HG03521 (cell line): ENCODE measurements around the gene FARS2.

Experiments used
- ATAC-seq: cut with Tn5 transposase; IDR thresholded peaks from one replicate; pipeline ENCODE4 v1.9.1; 2021; ENCODE audit warnings: mild to moderate bottlenecking, moderate library complexity; ENCODE audit not compliant: unreplicated experiment

FARS2 gene

GRCh38 chr6:5285081-5285480, 23.8 kb downstream of the FARS2 start:
- no peak for ATAC-seq

DNA sequence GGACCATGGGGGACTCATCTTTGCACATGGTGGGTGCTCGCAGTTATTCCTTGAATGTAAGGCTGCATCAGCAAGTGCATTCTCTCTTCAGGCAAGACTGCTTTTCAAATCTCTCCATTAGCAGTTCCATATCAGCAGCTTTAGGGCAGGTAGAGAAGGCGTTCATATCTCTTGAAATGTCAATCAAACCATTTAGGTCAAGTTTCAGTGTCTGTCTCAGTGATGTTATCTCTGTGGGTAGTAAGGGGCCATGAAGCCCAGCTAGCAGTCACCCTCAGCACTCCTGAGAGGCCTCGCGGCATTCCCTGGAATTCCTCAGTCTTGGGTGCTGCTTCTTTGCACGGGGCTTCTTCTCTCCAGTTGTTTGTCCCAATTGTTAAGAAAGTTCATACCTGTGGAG, 24.2 kb downstream of the FARS2 start:
- ATAC-seq, result no peak

- no peak for ATAC-seq
Measured at GRCh38 chr6:5286780-5287179, 25.5 kb downstream of the FARS2 start.

DNA sequence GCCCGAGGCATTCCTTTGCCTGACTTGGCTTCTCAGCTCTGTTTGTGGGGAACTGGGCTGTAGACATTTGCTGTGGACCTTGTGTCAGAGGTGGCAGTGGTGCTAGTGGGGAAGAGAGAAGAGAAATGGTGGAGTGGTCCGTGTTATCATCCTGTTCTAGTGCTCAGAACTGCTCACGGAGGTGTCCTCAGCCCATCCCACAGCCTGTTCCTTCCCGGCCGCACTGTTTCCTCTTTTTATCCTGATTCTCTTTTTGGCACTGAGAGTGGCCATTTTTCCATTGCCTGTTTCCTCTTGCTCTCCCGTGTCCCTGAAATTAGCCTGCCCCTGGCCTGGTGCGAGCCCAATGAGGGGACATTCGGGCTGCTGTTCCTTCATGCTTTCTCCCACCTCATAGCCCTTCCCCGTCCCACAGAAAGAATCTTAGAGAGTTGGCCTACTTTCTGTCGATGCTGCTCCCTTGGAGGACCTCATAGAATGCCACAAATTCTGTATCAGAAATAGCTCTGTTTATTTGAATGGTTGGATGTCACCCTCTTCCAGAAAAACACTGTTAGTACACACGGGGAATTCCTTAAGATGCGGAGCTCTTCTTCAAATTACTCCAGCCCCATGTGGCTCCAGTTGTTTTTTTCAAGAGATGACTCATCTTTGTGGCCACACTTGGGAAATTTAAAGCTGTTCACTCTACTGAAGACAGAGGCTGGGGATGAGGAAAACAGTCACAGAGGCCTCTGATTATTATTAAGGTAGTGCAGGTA, 26.1 kb downstream of the FARS2 start:
- ATAC-seq, result no peak

DNA sequence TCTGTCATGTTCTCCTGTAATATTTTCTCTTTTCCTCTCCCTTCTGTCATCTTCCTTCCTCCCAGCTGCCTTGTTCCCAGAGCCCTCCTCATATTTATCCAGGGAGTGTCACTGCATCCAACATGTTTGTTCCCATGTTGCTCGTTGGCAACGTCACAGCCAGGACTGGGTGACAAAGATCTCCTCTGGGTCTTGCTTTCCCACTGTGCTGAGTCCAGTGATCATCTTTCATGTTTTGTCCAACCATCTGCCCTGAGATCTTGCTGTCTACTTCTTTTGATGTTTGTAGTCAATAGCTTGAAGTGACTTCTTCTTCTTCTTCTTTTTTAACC, 26.6 kb downstream of the FARS2 start:
- ATAC-seq, result no peak

- no peak for ATAC-seq
Measured at GRCh38 chr6:5290097-5290496, 28.8 kb downstream of the FARS2 start.

DNA sequence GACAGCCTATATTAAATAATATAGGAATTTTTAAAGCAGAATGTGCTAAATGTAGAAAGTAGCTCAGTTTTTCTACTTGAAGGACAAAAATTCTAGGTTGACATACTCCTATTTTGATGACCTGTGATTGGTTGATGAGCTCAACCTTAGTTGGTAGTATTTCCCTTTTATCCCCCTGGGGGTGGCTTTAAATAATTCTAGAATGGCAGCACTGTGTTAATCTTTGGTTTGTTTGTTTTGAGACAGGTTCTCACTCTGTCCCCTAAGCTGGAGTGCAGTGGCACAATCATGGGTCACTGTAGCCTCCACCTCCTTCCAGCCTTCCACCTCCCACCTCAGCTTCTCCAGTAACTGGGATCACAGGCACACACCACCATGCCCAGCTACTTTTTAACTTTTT, 29.2 kb downstream of the FARS2 start:
- no peak for ATAC-seq

DNA sequence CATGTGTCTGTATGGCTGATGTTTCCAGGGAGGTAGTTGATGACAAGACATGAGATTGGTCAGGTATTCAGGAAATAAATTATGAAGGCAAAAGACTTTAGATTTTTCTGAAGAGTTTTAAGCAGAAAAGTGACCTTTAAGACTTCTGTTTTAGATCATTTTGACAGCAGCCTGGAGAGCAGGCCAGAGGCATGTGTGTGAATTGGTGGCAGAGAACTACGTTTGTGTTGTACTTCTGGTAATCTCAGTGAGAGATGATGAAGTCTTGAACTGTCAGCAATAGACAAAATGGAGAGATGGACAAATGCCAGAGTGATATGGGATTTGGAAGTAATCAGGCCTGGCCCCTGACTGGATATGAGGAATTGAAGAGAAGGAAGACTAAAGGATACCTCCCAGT, 30.8 kb downstream of the FARS2 start:
- no peak for ATAC-seq

GRCh38 chr6:5293692-5294091, 32.4 kb downstream of the FARS2 start:
- ATAC-seq, result no peak

- ATAC-seq, result no peak
Measured at GRCh38 chr6:5294392-5295211, 33.3 kb downstream of the FARS2 start.

DNA sequence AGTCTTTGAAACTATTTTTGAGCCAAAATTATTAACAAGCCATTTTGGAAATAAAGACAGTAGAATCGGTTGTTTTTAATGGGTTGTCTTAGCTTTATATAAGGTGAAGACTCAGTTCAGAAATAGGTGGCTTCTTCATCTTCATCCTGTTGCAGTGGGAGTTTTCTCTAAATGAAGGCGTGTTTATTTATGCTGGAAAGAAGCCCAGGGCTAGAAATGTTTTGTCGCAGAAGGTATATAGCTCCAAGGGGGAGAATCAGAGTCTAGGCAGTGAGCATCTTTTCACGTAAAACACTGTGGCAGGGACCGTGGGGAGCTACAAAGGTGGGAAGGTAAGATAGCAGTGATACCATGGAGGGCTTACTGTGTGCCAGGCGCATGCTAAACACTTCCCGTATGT, 34.3 kb downstream of the FARS2 start:
- no peak for ATAC-seq

DNA sequence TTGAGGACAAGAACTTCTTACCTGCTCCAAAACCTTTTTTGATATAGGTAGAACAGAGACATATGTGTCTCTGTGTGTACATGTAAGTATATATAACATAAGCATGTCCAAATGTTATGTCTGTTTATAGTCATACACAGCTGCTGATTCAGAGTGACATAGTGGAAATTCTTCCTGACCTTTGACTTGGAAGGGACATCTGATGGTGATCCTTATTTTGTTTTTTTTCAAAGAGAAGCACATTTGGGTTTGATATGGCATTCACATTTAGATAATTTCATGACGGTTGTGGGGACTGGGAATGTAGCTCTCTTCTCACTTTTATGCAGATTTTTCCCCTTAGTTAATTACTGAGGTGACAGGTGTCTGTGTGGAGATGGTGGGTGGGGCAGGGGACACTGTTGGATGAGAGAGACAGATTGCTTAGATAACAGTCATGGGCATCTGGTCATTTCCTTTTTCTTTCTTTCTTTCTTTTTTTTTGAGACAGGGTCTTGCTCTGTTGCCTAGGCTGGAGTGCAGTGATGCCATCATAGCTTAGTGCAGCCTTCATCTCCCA, 39.0 kb downstream of the FARS2 start:
- ATAC-seq, result no peak

GRCh38 chr6:5302220-5302946, 41.1 kb downstream of the FARS2 start:
- ATAC-seq, result peak; percentile 74

DNA sequence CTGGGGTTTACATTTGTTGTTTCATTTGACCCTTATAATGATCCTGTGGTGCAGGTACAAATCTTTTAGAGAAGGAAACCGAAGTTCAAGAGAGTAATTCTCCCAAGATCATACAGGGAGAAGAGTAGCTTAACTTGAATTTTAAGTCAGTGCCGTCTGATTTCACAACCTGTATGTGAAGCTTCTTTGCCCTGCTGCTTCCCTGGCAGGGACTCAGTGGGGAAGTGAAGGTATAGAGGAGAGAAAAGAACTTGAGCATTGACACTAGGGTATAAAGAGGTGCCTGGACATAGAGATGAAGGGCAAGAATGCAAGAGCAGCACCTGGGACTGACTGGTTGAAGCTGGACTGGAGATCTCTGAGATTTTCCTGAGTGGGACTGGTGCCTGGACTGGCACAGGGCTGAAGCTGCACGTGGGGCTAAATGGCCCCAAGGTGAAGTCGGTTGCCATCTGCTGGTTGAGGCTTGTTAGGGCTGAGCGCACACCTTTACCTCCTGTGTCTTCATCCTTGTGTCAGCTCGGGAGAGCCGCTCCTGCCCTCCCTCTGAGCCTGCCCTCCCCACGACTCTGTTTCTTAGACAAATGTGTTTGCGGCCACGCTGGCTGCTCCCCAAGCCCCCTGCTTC, 41.8 kb downstream of the FARS2 start:
- peak; percentile 66 for ATAC-seq

DNA sequence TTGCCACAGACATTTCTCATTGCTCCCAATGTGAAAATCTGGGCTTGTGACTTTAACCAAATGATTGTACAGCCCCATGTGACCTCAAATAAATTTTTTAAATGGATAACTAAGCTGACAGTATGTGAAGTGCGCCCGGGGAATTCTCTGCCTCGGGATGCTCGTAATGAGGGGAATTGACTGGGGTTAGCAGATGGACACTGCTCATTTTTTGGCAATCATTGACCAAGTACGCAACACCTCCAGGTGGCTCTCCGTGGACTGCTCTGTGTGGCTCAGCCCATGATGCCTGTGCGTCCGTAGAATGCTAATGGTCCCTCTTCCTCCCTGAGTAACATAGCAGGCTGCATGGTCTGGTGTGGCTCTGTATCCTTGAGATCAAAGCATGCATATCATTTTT, 42.4 kb downstream of the FARS2 start:
- ATAC-seq, result no peak

DNA sequence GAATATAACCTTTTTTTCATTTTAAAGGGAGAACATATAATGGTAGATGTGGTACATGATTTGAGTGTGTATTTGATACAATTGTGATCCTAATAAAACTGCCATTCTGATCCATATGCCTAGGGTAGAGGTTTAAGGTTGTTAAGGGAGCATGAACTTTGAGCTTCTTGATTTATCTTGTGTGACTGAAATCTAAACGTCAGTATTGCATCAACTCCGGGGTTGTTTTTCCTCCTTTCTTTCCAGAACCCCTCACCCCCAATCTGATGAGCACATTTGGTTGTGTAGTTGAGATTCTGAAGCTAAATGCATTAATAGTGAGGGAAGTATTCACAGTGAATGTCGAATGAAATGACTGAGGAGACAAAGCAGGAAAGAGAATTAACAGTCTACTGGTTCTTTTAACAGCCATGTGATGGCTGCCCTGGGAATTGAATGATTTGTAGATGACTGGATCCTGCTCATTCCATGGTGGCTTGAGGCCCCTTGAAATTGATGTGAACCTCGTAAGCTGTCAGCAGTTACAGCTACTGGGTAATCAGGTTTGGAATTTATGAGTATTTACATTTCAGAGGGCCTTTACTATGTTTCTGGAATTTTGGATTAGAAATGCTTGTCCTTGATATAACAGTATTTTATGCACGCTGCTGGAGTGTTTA, 44.8 kb downstream of the FARS2 start:
- no peak for ATAC-seq

- ATAC-seq, result no peak
Measured at GRCh38 chr6:5307058-5307457, 45.7 kb downstream of the FARS2 start.

DNA sequence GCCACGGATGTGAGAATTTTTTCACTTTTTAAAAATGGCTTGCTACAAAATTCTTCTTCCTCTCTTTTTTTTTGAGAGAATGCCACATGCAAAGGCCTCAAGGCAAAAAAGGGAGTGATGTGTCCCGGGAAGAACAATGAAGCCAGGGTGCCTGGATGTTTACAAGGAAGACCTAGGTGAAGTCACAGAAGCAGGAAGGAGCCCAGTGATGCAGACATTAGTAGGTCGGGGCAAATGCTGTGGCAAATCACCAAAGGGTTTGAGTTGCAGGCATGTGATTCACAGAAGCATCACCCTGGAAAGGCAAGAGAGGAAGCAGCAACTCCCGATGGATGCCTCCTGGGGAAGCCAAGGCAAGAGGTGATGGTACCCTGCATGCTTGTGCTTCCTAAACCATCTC, 46.8 kb downstream of the FARS2 start:
- no peak for ATAC-seq

DNA sequence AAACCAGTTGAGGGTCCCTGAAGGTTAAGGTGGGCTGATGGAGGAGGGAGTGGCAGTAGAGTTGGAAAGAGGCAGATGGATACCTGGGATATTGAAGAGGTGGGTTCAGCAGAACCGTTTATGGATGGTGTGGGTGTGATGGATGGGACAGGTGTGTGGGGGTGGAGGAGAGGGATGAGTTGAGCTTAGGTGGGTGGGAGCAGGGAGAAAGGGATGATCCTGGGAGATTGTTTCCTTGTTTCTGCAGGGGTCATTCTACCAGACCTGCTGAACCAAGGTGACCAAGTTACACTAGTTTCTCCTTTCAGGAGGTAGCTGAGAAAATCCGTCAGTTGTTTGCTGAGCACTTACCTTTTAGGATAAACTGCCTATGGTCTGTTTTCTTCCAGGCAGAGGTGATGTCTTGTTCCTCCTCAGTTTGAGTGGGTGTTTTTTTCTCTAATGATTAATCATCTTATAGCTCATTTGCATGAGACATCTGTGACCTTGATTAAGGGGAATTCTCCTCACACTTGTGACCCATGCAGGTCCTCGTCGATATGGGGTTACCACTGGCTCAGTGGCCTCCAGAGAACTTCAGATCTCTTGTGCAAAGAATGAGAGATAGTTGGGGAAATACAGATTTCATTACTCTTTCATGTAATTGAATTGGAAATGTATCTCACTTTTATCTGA, 53.0 kb downstream of the FARS2 start:
- no peak for ATAC-seq

GRCh38 chr6:5315881-5316280, 54.6 kb downstream of the FARS2 start:
- ATAC-seq, result no peak
